H1 (cell line): Measurements from ENCODE around the gene CKB. TPM values are rescaled to one million over a fixed set of nuclear protein-coding genes. Genes with fewer than 3 reads are reported as not detected.
A peak's percentile ranks its signal among the peaks of the same experiment; 100 is the strongest.

Source experiments
- CTCF ChIA-PET: fragments of 300-600 bp; sonication (Branson Sonifier 250); formaldehyde crosslinking; loops from one replicate; lab custom pipeline; 2021; ENCODE audit not compliant: partially characterized antibody; lab: Charles Lee
- POLR2A ChIA-PET: fragments of 300-600 bp; sonication (Branson Sonifier 250); formaldehyde crosslinking; loops from one replicate; lab custom pipeline; 2021; ENCODE audit warnings: inconsistent platforms; ENCODE audit not compliant: partially characterized antibody; lab: Charles Lee
- DNase-seq, 2 experiments: peaks; one replicate each; pipeline versions ENCODE4 v3.0.0 to v3.0.0-alpha.2; 2010 to 2022; ENCODE audit warnings: low spot score in 2 of 2, low read depth in 1 of 2, mixed read lengths in 1 of 2
- FAIRE-seq: peaks from 2 replicates; lab custom pipeline; 2011; peaks lifted over from hg19 to GRCh38; lab: Jason Lieb, UNC
- H2AFZ ChIP-seq: 2 replicates; pipeline ENCODE4 v1.8.1; 2012; ENCODE audit warnings: low read length, inconsistent platforms
- H2AK5ac ChIP-seq: 2 replicates; pipeline ENCODE4 v1.6.1; 2013; ENCODE audit warnings: low read depth, low read length
- H2BK120ac ChIP-seq: replicated peaks from 2 replicates; pipeline ENCODE3; 2013; ENCODE audit warnings: low read depth, low read length, inconsistent platforms
- H2BK12ac ChIP-seq: 2 replicates; pipeline ENCODE4 v1.6.1; 2013; ENCODE audit warnings: low read depth, low read length
- H2BK15ac ChIP-seq: 2 replicates; pipeline ENCODE4 v1.6.1; 2013; ENCODE audit warnings: low read length
- H2BK20ac ChIP-seq: 2 replicates; pipeline ENCODE4 v1.6.1; 2013; ENCODE audit warnings: low read length
- H2BK5ac ChIP-seq: 2 replicates; pipeline ENCODE4 v1.6.1; 2013; ENCODE audit warnings: low read depth, low read length
- H3K14ac ChIP-seq: 2 replicates; pipeline ENCODE4 v1.6.1; 2013; ENCODE audit warnings: inconsistent platforms; ENCODE audit not compliant: insufficient read length
- H3K18ac ChIP-seq: 2 replicates; pipeline ENCODE4 v1.6.1; 2013; ENCODE audit warnings: low read length; ENCODE audit errors: extremely low read depth
- H3K23ac ChIP-seq: 2 replicates; pipeline ENCODE4 v1.6.1; 2013; ENCODE audit warnings: inconsistent platforms; ENCODE audit not compliant: insufficient read length
- H3K23me2 ChIP-seq: 2 replicates; pipeline ENCODE4 v1.6.1; 2013; ENCODE audit warnings: low read depth, low read length
- H3K27ac ChIP-seq: 2 replicates; pipeline ENCODE4 v1.6.1; 2011; ENCODE audit warnings: low read depth, low read length, inconsistent platforms
- H3K27me3 ChIP-seq, 4 experiments: replicated peaks in 1 of 4; 1 replicate in 1 of 4; 2 replicates in 3 of 4; pipeline versions ENCODE4 v1.6.1 to v1.8.1; 2011 to 2013; ENCODE audit warnings: low read length in 3 of 4, mild to moderate bottlenecking in 3 of 4, inconsistent platforms in 2 of 4, mixed read lengths in 2 of 4, moderate library complexity in 1 of 4; ENCODE audit not compliant: control insufficient read depth in 3 of 4, insufficient read depth in 3 of 4; ENCODE audit errors: extremely low read depth in 1 of 4
- H3K36me3 ChIP-seq, 4 experiments: 2 replicates each; pipeline versions ENCODE4 v1.6.1 to v1.8.1; 2011 to 2013; ENCODE audit warnings: mild to moderate bottlenecking in 4 of 4, low read length in 3 of 4, moderate library complexity in 2 of 4, control low read depth in 1 of 4, inconsistent platforms in 1 of 4; ENCODE audit not compliant: insufficient read depth in 4 of 4, control insufficient read depth in 2 of 4
- H3K4ac ChIP-seq: replicated peaks from 2 replicates; pipeline ENCODE3; 2013; ENCODE audit warnings: low read length, low read depth, mixed read lengths, inconsistent platforms; ENCODE audit not compliant: insufficient read length
- H3K4me1 ChIP-seq, 4 experiments: replicated peaks in 1 of 4; 1 replicate in 1 of 4; 2 replicates in 3 of 4; pipeline versions ENCODE4 v1.6.1 to v1.8.1; 2011 to 2013; ENCODE audit warnings: low read length in 3 of 4, inconsistent platforms in 2 of 4, mixed read lengths in 1 of 4; ENCODE audit not compliant: insufficient read depth in 4 of 4, control insufficient read depth in 3 of 4
- H3K4me2 ChIP-seq, 2 experiments: 2 replicates each; pipeline versions ENCODE4 v1.6.1 to v1.8.1; 2011 to 2013; ENCODE audit warnings: low read depth in 2 of 2, low read length in 2 of 2, control low read depth in 1 of 2, inconsistent platforms in 1 of 2, mild to moderate bottlenecking in 1 of 2; ENCODE audit not compliant: insufficient read depth in 1 of 2
- H3K4me3 ChIP-seq, 4 experiments: fragments of 200-600, 300-600 bp in 1 of 4; sonication (generic), shearing (Covaris generic), sonication (Bioruptor Twin) in 1 of 4; 2 replicates each; pipeline versions ENCODE4 v1.5.1 to v1.8.1; 2011 to 2016; ENCODE audit warnings: low read length in 4 of 4, low read depth in 3 of 4, control low read depth in 2 of 4, inconsistent platforms in 2 of 4, mild to moderate bottlenecking in 2 of 4, mixed read lengths in 1 of 4, moderate library complexity in 1 of 4; ENCODE audit not compliant: insufficient read depth in 2 of 4; ENCODE audit errors: extremely low read depth in 1 of 4
- H3K56ac ChIP-seq: replicated peaks from 2 replicates; pipeline ENCODE3; 2013; ENCODE audit warnings: low read depth, mild to moderate bottlenecking, mixed read lengths, low read length, inconsistent platforms; ENCODE audit not compliant: insufficient read length
- H3K79me1 ChIP-seq: 2 replicates; pipeline ENCODE4 v1.6.1; 2013; ENCODE audit warnings: low read depth, low read length, control low read depth
- H3K79me2 ChIP-seq, 2 experiments: 2 replicates each; pipeline versions ENCODE4 v1.6.1 to v1.8.1; 2012 to 2013; ENCODE audit warnings: low read length in 2 of 2, mild to moderate bottlenecking in 2 of 2, inconsistent platforms in 1 of 2; ENCODE audit not compliant: insufficient read depth in 2 of 2, control insufficient read depth in 1 of 2
- H3K9ac ChIP-seq, 4 experiments: replicated peaks in 1 of 4; 1 replicate in 1 of 4; 2 replicates in 3 of 4; pipeline versions ENCODE4 v1.6.1 to v1.8.1; 2011 to 2013; ENCODE audit warnings: low read depth in 3 of 4, low read length in 3 of 4, control low read depth in 2 of 4, mild to moderate bottlenecking in 2 of 4, moderate library complexity in 2 of 4, inconsistent platforms in 1 of 4; ENCODE audit errors: extremely low read depth in 1 of 4
- H3K9me3 ChIP-seq, 2 experiments: 2 replicates each; pipeline versions ENCODE4 v1.6.1 to v1.8.1; 2012 to 2013; ENCODE audit warnings: mild to moderate bottlenecking in 2 of 2, moderate library complexity in 2 of 2, control low read depth in 1 of 2, inconsistent platforms in 1 of 2, low read depth in 1 of 2, low read length in 1 of 2, mixed read lengths in 1 of 2; ENCODE audit not compliant: insufficient read depth in 2 of 2
- H4K20me1 ChIP-seq, 2 experiments: replicated peaks in 1 of 2; 2 replicates each; pipeline versions ENCODE3 to v1.8.1; 2011 to 2013; ENCODE audit warnings: inconsistent platforms in 2 of 2, low read length in 2 of 2, mild to moderate bottlenecking in 1 of 2; ENCODE audit not compliant: insufficient read depth in 2 of 2, control insufficient read depth in 1 of 2
- H4K5ac ChIP-seq: 2 replicates; pipeline ENCODE4 v1.6.1; 2013; ENCODE audit warnings: low read length, low read depth, mixed read lengths, inconsistent platforms; ENCODE audit not compliant: insufficient read length
- H4K8ac ChIP-seq: 2 replicates; pipeline ENCODE4 v1.8.0; 2013; ENCODE audit warnings: mild to moderate bottlenecking, moderate library complexity, low read length, inconsistent platforms; ENCODE audit not compliant: insufficient read depth; ENCODE audit errors: extremely low read depth
- H4K91ac ChIP-seq: replicated peaks from 2 replicates; pipeline ENCODE3; 2013; ENCODE audit warnings: low read length, mixed read lengths, inconsistent platforms; ENCODE audit not compliant: insufficient read length
- E2F6 ChIP-seq: IDR thresholded peaks from 2 replicates; pipeline ENCODE4 v1.6.1; 2012; ENCODE audit warnings: inconsistent platforms
- FOSL1 ChIP-seq: IDR thresholded peaks from 2 replicates; pipeline ENCODE4 v1.6.1; 2011; ENCODE audit warnings: mild to moderate bottlenecking, low read depth, low read length, moderate library complexity; ENCODE audit not compliant: insufficient read depth
- KDM1A ChIP-seq: fragments of 200-600, 300-600 bp; sonication (generic); IDR thresholded peaks from 2 replicates; pipeline ENCODE4 v1.7.1; 2016; ENCODE audit warnings: mild to moderate bottlenecking, low read length, borderline replicate concordance
- RXRA ChIP-seq: IDR thresholded peaks from 2 replicates; pipeline ENCODE4 v1.6.1; 2011; ENCODE audit warnings: low read depth, mild to moderate bottlenecking, low read length, moderate library complexity; ENCODE audit not compliant: insufficient read depth
- TCF12 ChIP-seq: IDR thresholded peaks from 2 replicates; pipeline ENCODE4 v1.6.1; 2011; ENCODE audit warnings: low read depth, mild to moderate bottlenecking, low read length
- YY1 ChIP-seq: IDR thresholded peaks from 2 replicates; pipeline ENCODE4 v1.6.1; 2011; ENCODE audit warnings: low read depth, mild to moderate bottlenecking, low read length
- WGBS, 2 experiments: shearing (Covaris generic) in 1 of 2; methylation state at CpG; one replicate each; pipeline versions ENCODE4 v1.1.6 to v1.1.7; 2013 to 2015; ENCODE audit warnings: low lambda C conversion rate in 2 of 2, mixed read lengths in 2 of 2, inconsistent platforms in 1 of 2, low coverage in 1 of 2, missing lambda C conversion rate in 1 of 2; ENCODE audit not compliant: insufficient replicate concordance in 2 of 2, insufficient coverage in 1 of 2, insufficient read length in 1 of 2; ENCODE audit errors: extremely low coverage in 1 of 2, missing lambda C conversion rate in 1 of 2; 5-methylcytosine and 5-hydroxymethylcytosine counted together
- polyA plus RNA-seq, 7 experiments: library from polyadenylated mRNA; depleted of rRNA in 3 of 7; stranded (reverse) in 5 of 7; unstranded in 2 of 7; fragments of >200 nt in 5 of 7; fragments of 200-250 nt in 2 of 7; gene quantifications; 1 replicate in 5 of 7; 2 replicates in 1 of 7; 4 replicates in 1 of 7; pipeline versions ENCODE4 v1.2.1 to v1.2.3, GENCODE V29; 2011 to 2013; ENCODE audit warnings: missing spikeins in 2 of 7, mixed read lengths in 2 of 7
- total RNA-seq: library from RNA; stranded (reverse); fragmentation: NEBNext Ultra II Directional; extraction: Animal tissue kit (Norgen Biotek cat#: 25700); gene quantifications from 2 replicates; pipeline ENCODE4 v1.2.1, GENCODE V29; 2021

The CKB gene
- total and polyA plus RNA-seq, 2 of the 8 experiments (the other 6 are each of a cell fraction or from before 2014, with no cell fraction given) = 538 to 950 TPM

GRCh38 chr14:103528146-103528586 is 5.5 kb upstream of the CKB start:
- Histone ChIP-seq H3K4me2 (peak overlapping the region; percentile 76 to 87), H4K5ac (no peak overlapping the region), H3K79me1 (peaks cover 24% of the 10 kb centered on the region), H3K14ac (no peak overlapping the region), H3K9ac (peak overlapping the region in 3 of 4 experiments; percentile 59 to 71 (median 63); a peak in 5 of 7 replicates)
- 84% methylated on average over 10 of the region's 10 CpGs; no CpG with 5 or more reads in 1 of the 2 experiments for WGBS, 2 experiments
- no peak for TF ChIP-seq TCF12
- TF ChIP-seq E2F6 = no peak
- no peak for TF ChIP-seq RXRA
- no peak for TF ChIP-seq KDM1A
- TF ChIP-seq FOSL1 = no peak
- no peak for TF ChIP-seq YY1
- TF ChIP-seq, all 59 proteins: peak for 0
- Histone ChIP-seq H2BK120ac (no peak overlapping the region), H3K4me3 (peak overlapping the region; percentile 61 to 96 (median 64); a peak in 7 of 8 replicates), H2AFZ (no peak overlapping the region), H3K23ac (no peak overlapping the region), H4K20me1 (peaks cover 10 to 30% of the 10 kb centered on the region in 2 experiments), H2BK20ac (no peak overlapping the region), H3K56ac (no peak overlapping the region), H4K8ac (peak overlapping the region; percentile 38; the same call in 1 of the 2 replicates), H3K4me1 (peaks cover 0 to 16% (median 13%) of the 10 kb centered on the region in 4 experiments; a peak in 6 of 7 replicates), H2AK5ac (peak overlapping the region; percentile 83; the same call in 1 of the 2 replicates), H3K27ac (0 out of 2 replicates have a peak overlapping the region, but pooled peaks have one; percentile 71), H2BK5ac (no peak overlapping the region), H3K4ac (peak overlapping the region; percentile 41), H3K36me3 (peaks cover 0 to 4% (median 1%) of the 10 kb centered on the region in 4 experiments; a peak in 3 of 8 replicates), H3K9me3 (no peaks in the 10 kb centered on the region), H3K18ac (no peak overlapping the region; the same call in 1 of the 2 replicates), H3K27me3 (peaks cover 3 to 22% (median 13%) of the 10 kb centered on the region in 4 experiments), H2BK12ac (no peak overlapping the region), H4K91ac (peak overlapping the region; percentile 66), H2BK15ac (0 out of 2 replicates have a peak overlapping the region, but pooled peaks have one; percentile 46), H3K23me2 (peaks cover 9% of the 10 kb centered on the region; the same call in 1 of the 2 replicates), H3K79me2 (peaks cover 5 to 20% of the 10 kb centered on the region in 2 experiments; a peak in 3 of 4 replicates)
- no peak for DNase-seq
- POLR2A ChIA-PET = interaction anchor here (1.4 to 29.8 kb wide), 7 partner anchors 8 to 184 kb away, joined by 3 to 844 read pairs (median 7); partner anchors contain the start of genes BAG5 and CKB
- CTCF ChIA-PET = interaction anchor here (1.4 to 28.8 kb wide), 4 partner anchors 8 to 29 kb away, joined by 3 to 921 read pairs (median 118); partner anchors contain the start of gene CKB
- no peak for FAIRE-seq
